ENCODE data around the gene GFPT2.

Gene GFPT2

DNA sequence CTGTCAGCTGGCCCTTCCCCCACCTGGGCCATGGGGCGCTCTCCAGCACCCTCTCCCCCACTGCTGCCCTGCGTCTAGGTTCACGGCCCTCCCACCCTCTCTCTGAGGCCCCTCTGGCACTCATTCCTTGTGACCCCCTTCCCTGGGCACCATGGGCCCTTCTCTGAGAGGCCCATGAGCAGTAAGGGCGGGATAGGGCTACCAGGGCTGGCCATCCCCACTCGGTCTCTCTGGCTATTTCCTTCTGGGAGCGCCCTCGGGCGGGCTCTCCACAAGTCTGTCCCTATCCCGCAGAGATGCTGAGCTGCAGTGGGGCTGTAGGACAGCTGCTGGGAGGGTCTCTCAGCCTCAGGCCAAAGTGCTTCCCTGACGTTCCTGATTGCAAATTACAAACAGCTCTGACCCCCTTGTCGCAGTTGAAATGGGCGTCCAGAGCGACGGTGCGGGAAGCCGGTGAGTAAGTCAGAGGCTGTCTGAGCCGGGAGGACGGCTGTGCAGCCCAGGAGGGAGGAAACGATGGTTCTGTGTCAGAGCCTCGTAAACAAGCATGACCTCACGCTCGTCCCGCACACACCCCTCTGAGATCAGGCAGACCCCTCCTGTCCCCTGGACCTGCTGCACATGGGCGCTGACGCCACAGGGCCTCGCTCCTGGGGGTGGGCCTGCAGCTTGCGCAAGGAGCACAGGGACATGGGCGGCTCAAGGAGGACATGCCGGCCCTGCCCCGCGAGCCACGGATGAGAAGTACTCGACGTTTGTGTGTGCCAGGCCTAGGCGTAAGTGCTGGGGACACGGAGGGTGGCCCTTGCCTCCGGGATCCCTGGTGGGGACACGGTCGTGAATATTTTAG is 36.3 kb upstream of the GFPT2 start:
- TF ChIP-seq, protein P1, sequence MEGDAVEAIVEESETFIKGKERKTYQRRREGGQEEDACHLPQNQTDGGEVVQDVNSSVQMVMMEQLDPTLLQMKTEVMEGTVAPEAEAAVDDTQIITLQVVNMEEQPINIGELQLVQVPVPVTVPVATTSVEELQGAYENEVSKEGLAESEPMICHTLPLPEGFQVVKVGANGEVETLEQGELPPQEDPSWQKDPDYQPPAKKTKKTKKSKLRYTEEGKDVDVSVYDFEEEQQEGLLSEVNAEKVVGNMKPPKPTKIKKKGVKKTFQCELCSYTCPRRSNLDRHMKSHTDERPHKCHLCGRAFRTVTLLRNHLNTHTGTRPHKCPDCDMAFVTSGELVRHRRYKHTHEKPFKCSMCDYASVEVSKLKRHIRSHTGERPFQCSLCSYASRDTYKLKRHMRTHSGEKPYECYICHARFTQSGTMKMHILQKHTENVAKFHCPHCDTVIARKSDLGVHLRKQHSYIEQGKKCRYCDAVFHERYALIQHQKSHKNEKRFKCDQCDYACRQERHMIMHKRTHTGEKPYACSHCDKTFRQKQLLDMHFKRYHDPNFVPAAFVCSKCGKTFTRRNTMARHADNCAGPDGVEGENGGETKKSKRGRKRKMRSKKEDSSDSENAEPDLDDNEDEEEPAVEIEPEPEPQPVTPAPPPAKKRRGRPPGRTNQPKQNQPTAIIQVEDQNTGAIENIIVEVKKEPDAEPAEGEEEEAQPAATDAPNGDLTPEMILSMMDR (IDR thresholded peaks at IDR 0.05; ENCODE audit: low read depth, low read length), result no peak
- no peak for TF ChIP-seq MYC (IDR thresholded peaks at IDR 0.05; ENCODE audit: low read depth, low read length)
- no peak for TF ChIP-seq POLR2A (IDR thresholded peaks at IDR 0.05; ENCODE audit: extremely low read depth, insufficient read length)
- TF ChIP-seq, protein P2, sequence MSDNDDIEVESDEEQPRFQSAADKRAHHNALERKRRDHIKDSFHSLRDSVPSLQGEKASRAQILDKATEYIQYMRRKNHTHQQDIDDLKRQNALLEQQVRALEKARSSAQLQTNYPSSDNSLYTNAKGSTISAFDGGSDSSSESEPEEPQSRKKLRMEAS (IDR thresholded peaks at IDR 0.05; ENCODE audit: low read depth, low read length), result no peak
- DNase-seq (ENCODE audit: low read depth), result peak; percentile 12
- no peak overlapping the region for H3K4me3 ChIP-seq (ENCODE audit: low read depth, low read length)

DNA sequence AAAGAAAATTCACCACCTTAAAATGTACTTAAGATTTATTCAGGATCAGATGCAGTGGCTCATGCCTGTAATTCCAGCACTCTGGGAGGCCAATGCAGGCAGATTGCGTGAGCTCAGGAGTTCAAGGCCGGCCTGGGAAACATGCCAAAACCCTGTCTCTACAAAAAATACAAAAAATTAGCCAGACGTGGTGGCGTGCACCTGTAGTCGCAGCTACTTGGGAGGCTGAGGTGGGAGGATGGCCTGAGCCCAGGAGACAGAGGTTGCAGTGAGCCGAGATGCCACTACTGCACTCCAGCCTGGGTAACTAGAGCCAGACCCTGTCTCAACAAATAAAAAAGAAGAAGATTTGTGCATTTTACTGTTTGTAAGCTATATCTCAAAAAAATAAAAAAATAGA is 34.7 kb upstream of the GFPT2 start:
- H3K4me3 ChIP-seq (ENCODE audit: low read depth, low read length), result no peak overlapping the region
- no peak for DNase-seq (ENCODE audit: low read depth)
- TF ChIP-seq, protein P1 (IDR thresholded peaks at IDR 0.05; ENCODE audit: low read depth, low read length), result no peak
- TF ChIP-seq POLR2A (IDR thresholded peaks at IDR 0.05; ENCODE audit: extremely low read depth, insufficient read length) (no peak), MYC (IDR thresholded peaks at IDR 0.05; ENCODE audit: low read depth, low read length) (no peak)
- TF ChIP-seq, protein P2 (IDR thresholded peaks at IDR 0.05; ENCODE audit: low read depth, low read length), result no peak

DNA sequence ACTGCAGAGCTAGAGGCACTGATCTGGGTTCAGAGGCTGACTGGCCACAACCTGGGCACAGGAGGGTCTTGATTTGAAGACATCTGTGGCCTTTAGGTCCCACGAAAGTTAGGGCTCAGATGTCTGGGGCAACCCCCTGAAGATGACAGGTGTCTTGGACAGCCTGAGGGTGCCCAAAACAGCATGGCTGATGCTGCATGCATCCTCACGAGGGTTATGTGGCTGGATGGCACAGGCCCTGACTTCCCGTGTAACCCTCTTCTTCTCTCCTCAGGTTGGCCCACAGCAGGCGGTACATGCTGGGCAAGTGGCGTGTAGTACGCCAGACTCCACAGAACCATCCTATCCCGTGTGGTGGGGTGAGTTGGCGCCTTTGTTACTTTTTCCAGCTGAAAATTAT is 29.8 kb upstream of the GFPT2 start:
- H3K4me3 ChIP-seq (ENCODE audit: low read depth, low read length), result no peak overlapping the region
- no peak for DNase-seq (ENCODE audit: low read depth)
- no peak for TF ChIP-seq POLR2A (IDR thresholded peaks at IDR 0.05; ENCODE audit: extremely low read depth, insufficient read length)
- TF ChIP-seq, protein P1 (IDR thresholded peaks at IDR 0.05; ENCODE audit: low read depth, low read length), result no peak
- TF ChIP-seq, protein P2 (IDR thresholded peaks at IDR 0.05; ENCODE audit: low read depth, low read length), result no peak
- TF ChIP-seq MYC (IDR thresholded peaks at IDR 0.05; ENCODE audit: low read depth, low read length), result no peak

DNA sequence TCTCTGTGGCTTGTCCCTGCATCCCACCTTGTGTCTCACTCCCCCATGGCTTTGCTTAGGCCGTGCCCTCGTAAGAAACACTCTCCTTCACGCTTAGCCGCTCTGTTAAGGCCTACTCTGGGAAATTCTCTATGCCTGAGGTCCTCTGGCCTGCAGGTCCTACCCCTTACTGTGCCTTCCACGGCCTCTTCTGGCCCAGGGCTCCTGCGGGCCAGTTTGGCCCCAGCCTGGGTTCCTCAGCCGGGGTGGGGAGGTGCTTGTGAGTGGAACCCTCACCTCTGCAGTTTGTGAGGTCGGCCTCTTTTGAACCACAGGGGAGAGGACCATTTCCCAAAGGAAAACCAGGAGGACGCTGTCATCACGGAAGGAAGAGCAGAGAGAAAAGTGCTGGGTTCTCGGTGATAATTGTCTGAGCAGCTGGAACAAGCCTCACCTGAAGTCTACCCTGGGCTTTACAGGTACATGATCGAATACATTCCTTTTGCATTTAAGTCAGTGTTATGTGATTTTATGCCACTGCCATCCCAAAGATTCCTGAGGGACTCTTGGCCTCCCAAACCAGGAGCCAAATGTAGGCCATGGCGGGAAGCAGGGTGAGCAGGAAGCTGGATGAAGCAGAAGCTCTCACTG is 28.8 kb upstream of the GFPT2 start:
- DNase-seq (ENCODE audit: low read depth), result no peak
- H3K4me3 ChIP-seq (ENCODE audit: low read depth, low read length), result no peak overlapping the region
- TF ChIP-seq MYC (IDR thresholded peaks at IDR 0.05; ENCODE audit: low read depth, low read length), result no peak
- TF ChIP-seq POLR2A (IDR thresholded peaks at IDR 0.05; ENCODE audit: extremely low read depth, insufficient read length), result no peak
- TF ChIP-seq, protein P2 (IDR thresholded peaks at IDR 0.05; ENCODE audit: low read depth, low read length), result no peak
- TF ChIP-seq, protein P1 (IDR thresholded peaks at IDR 0.05; ENCODE audit: low read depth, low read length), result no peak

DNA sequence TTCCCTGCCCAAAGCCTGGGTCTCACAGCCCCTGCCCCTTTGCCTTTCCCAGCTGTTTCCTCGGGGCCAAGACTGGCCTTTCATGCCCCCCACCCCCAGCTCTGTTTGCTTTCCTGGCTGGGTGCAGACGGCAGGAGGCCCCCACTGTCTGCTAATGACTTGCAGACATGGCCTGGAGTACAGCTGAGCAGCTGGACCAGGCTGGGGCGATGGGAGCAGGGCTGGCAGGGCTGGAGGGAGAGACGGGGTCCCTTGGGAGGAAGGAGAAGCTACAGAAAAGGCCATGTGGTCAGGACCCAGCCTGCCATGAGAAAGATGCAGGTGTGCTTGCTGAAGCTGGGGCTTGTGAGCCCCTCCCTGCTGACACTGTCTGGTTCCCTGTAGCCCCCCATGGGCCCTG is 28.3 kb upstream of the GFPT2 start:
- H3K4me3 ChIP-seq (ENCODE audit: low read depth, low read length), result no peak overlapping the region
- no peak for TF ChIP-seq MYC (IDR thresholded peaks at IDR 0.05; ENCODE audit: low read depth, low read length)
- TF ChIP-seq, protein P2 (IDR thresholded peaks at IDR 0.05; ENCODE audit: low read depth, low read length), result no peak
- TF ChIP-seq POLR2A (IDR thresholded peaks at IDR 0.05; ENCODE audit: extremely low read depth, insufficient read length), result no peak
- TF ChIP-seq, protein P1 (IDR thresholded peaks at IDR 0.05; ENCODE audit: low read depth, low read length), result no peak
- DNase-seq (ENCODE audit: low read depth), result no peak
